ENCODE results near the gene ROR1. TPM values are rescaled to one million over a fixed set of nuclear protein-coding genes. Genes with fewer than 3 reads are reported as not detected.
A peak's percentile ranks its signal among the peaks of the same experiment; 100 is the strongest.

ROR1 gene
- total and polyA plus RNA-seq, 8 donors = 1.4 to 37.3 (median 14.6) TPM

DNA sequence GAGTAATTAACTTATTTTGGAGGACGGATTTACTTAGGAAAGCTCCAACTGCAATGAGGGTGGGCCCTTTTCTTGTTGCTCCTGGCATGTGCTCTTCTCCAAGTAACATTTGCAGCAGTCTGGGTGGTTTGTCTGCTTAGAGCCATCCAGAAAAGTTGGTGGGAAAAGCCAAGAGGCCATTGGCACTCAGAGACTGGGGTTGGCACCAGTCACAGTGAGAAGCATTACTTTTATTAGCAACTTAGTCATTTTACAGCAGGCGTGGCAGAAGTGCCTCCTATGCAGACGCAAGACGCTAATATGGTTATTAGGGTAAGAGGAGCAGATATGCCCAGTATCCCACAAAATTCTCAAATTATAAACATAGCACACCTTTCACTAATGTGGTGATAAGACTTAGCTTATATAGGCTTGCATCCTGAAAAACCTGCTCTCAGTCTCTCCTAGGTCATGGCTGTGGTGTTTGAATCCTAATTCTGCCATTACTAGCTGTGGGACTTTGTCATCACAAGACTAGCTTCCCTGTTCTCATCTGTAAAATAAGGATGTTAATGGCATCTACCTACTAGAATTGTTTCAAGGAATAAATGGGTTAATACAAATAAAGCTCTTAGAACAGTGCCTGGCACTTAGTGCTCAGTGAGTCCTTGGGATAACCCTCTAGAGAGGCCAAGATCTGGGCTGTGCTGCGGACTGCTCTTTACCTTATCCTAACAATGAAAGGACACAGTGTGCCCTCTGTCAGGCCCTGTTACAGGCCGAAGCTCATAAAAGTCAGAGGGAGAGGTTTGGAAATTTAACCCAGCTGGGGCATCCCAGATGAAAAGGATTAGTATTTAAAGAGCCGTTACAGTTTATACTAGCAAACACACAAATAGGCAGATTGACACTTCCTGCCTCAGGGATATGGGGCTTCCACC is 154.6 kb downstream of the ROR1 start:
- peak in 1 of 2 donors; percentile 61 for DNase-seq
- Histone ChIP-seq H3K36me3 (no peaks in the 10 kb centered on the region), H3K27me3 (no peaks in the 10 kb centered on the region), H3K4me3 (no peak overlapping the region), H3K4me1 (peaks cover 9 to 31% (median 24%) of the 10 kb centered on the region in 4 donors), H3K27ac (peak overlapping the region; percentile 27 to 59 (median 44)), H3K9me3 (no peaks in the 10 kb centered on the region)
- TF ChIP-seq CTCF (IDR thresholded peaks at IDR 0.05) (no peak), POLR2AphosphoS5 (IDR thresholded peaks at IDR 0.05) (peak in 1 of 3 donors; percentile 13)
- intact Hi-C loops (cut with DNase I; ENCODE audit: low total_unique reads) = no loop called here
- WGBS, 5 donors = 47 to 65% (median 54%) methylated on average over 7 of the region's 7 CpGs

GRCh38 chr1:63929106-63929478 is 155.3 kb downstream of the ROR1 start:
- Histone ChIP-seq H3K36me3 (no peaks in the 10 kb centered on the region), H3K27me3 (no peaks in the 10 kb centered on the region), H3K27ac (peak overlapping the region; percentile 27 to 59 (median 38)), H3K9me3 (no peaks in the 10 kb centered on the region), H3K4me1 (peaks cover 9 to 25% (median 21%) of the 10 kb centered on the region in 4 donors), H3K4me3 (no peak overlapping the region)
- no peak for DNase-seq
- no peak for TF ChIP-seq EP300 (IDR thresholded peaks at IDR 0.05)
- TF ChIP-seq POLR2AphosphoS5 (IDR thresholded peaks at IDR 0.05) = no peak
- TF ChIP-seq CTCF (IDR thresholded peaks at IDR 0.05) = no peak
- TF ChIP-seq POLR2A (IDR thresholded peaks at IDR 0.05) = no peak
- 31 to 58% (median 45%) methylated on average over 3 of the region's 3 CpGs for WGBS, 5 donors
- intact Hi-C loops (cut with DNase I; ENCODE audit: low total_unique reads) = no loop called here

DNA sequence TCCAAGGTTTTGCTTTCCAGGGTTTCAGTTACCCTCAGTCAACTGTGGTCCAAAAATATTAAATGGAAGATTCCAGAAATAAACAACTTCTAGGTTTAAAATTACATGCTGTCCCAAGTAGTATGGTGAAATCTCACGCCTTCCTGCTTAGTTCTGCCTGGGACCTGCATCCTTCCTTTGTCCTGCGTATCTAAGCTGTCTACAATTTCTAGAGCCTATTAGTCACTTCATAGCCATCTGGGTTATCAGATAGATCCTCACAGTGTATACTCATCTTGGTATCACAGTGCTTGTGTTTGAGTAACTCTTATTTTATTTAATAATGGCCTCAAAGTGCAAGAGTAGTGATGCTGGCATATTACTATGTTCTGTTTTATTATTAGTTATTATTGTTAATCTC is 157.7 kb downstream of the ROR1 start:
- no peak overlapping the region for H3K4me3 ChIP-seq
- H3K27ac ChIP-seq = no peak overlapping the region
- H3K4me1 ChIP-seq = peaks cover 9 to 33% (median 28%) of the 10 kb centered on the region in 4 donors
- intact Hi-C loops (cut with DNase I; ENCODE audit: low total_unique reads) = no loop called here
- no peak for DNase-seq
- no peaks in the 10 kb centered on the region for H3K27me3 ChIP-seq
- WGBS, 5 donors = 82 to 96% (median 92%) methylated on average over 2 of the region's 2 CpGs
- no peaks in the 10 kb centered on the region for H3K36me3 ChIP-seq
- TF ChIP-seq CTCF (IDR thresholded peaks at IDR 0.05) = no peak
- no peak for TF ChIP-seq POLR2A (IDR thresholded peaks at IDR 0.05)
- no peak for TF ChIP-seq POLR2AphosphoS5 (IDR thresholded peaks at IDR 0.05)
- TF ChIP-seq EP300 (IDR thresholded peaks at IDR 0.05) = no peak
- H3K9me3 ChIP-seq = no peaks in the 10 kb centered on the region

DNA sequence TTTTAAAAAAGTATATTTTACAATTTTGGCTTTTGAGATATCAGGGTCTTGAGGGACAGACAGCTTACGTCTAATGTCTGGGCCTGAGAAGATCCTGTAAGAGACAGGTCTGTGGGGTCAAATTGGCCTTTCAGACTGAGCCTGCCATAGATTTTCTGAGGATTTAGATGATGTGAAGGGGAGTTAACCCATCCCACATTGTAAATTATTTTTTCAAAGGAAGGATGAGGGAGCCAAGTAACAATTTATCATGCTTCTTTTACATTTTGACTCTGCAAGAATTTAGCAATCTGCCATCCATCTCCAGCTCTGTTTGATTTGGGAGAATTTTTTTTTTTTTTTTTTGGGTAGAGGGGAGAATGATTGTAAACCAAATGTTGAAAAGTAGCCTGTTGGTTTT is 160.9 kb downstream of the ROR1 start:
- Histone ChIP-seq H3K27me3 (no peaks in the 10 kb centered on the region), H3K27ac (no peak overlapping the region), H3K4me3 (no peak overlapping the region), H3K4me1 (peaks cover 0 to 19% (median 13%) of the 10 kb centered on the region in 4 donors), H3K36me3 (no peaks in the 10 kb centered on the region), H3K9me3 (no peaks in the 10 kb centered on the region)
- WGBS, 5 donors = 67 to 97% (median 92%) methylated on average over 1 of the region's 1 CpG
- TF ChIP-seq POLR2A (IDR thresholded peaks at IDR 0.05) (no peak), EP300 (IDR thresholded peaks at IDR 0.05) (no peak), CTCF (IDR thresholded peaks at IDR 0.05) (no peak), POLR2AphosphoS5 (IDR thresholded peaks at IDR 0.05) (no peak)
- DNase-seq = no peak
- intact Hi-C loops (cut with DNase I; ENCODE audit: low total_unique reads) = no loop called here
